Neural cell (in vitro differentiated cells): ENCODE data around the gene TPRG1L. TPM values are rescaled to one million over a fixed set of nuclear protein-coding genes. Genes with fewer than 3 reads are reported as not detected.

Source experiments
- H2AFZ ChIP-seq: fragments of 200-600, 300-800 bp; sonication (generic), shearing (Covaris generic); 2 replicates; pipeline ENCODE4 v1.6.0; 2014; ENCODE audit warnings: low read depth, mild to moderate bottlenecking, antibody characterized with exemption, low read length, moderate library complexity
- H3F3A ChIP-seq: fragments of 200-600 bp; shearing (Covaris generic); 2 replicates; pipeline ENCODE4 v1.6.1; 2016; ENCODE audit warnings: mild to moderate bottlenecking, moderate library complexity, mixed read lengths, antibody characterized with exemption, low read length; ENCODE audit not compliant: insufficient read depth, poor library complexity, severe bottlenecking
- H3K27ac ChIP-seq: fragments of 200-600, 300-800 bp; sonication (generic), shearing (Covaris generic); 2 replicates; pipeline ENCODE4 v1.5.1; 2014; ENCODE audit warnings: mild to moderate bottlenecking, low read length, moderate library complexity
- H3K27me3 ChIP-seq: fragments of 300-800, 200-600 bp; sonication (generic), shearing (Covaris generic); 2 replicates; pipeline ENCODE4 v1.6.0; 2014; ENCODE audit warnings: mild to moderate bottlenecking, low read depth, low read length, moderate library complexity; ENCODE audit not compliant: insufficient read depth
- H3K36me3 ChIP-seq: fragments of 300-800, 200-600 bp; sonication (generic), shearing (Covaris generic); 2 replicates; pipeline ENCODE4 v1.5.1; 2014; ENCODE audit warnings: mild to moderate bottlenecking, antibody characterized with exemption, low read length, moderate library complexity; ENCODE audit not compliant: insufficient read depth
- H3K4me2 ChIP-seq: fragments of 300-800, 200-600 bp; sonication (generic), shearing (Covaris generic); 2 replicates; pipeline ENCODE4 v1.6.0; 2014; ENCODE audit warnings: mild to moderate bottlenecking, low read length
- H3K4me3 ChIP-seq: fragments of 300-800, 200-600 bp; sonication (generic), shearing (Covaris generic); 2 replicates; pipeline ENCODE4 v1.5.1; 2014; ENCODE audit warnings: mild to moderate bottlenecking, low read length, moderate library complexity
- H3K79me2 ChIP-seq: fragments of 200-600 bp; shearing (Covaris generic); replicated peaks from 2 replicates; pipeline ENCODE4 v1.6.0; 2014; ENCODE audit warnings: mild to moderate bottlenecking, low read length, moderate library complexity; ENCODE audit not compliant: insufficient read depth
- H3K9ac ChIP-seq: fragments of 300-800, 200-600 bp; sonication (generic), shearing (Covaris generic); 2 replicates; pipeline ENCODE4 v1.6.1; 2016; ENCODE audit warnings: mild to moderate bottlenecking, low read length, mixed read lengths
- H3K9me2 ChIP-seq: fragments of 200-600 bp; shearing (Covaris generic); 2 replicates; pipeline ENCODE4 v1.6.1; 2016; ENCODE audit warnings: mild to moderate bottlenecking, low read length, mixed read lengths; ENCODE audit not compliant: insufficient read depth
- H3K9me3 ChIP-seq: fragments of 200-600, 300-800 bp; sonication (generic), shearing (Covaris generic); 2 replicates; pipeline ENCODE4 v1.6.1; 2016; ENCODE audit warnings: mild to moderate bottlenecking, mixed run types, low read length, moderate library complexity, mixed read lengths
- H4K20me1 ChIP-seq: fragments of 200-600 bp; shearing (Covaris generic); 2 replicates; pipeline ENCODE4 v1.6.1; 2016; ENCODE audit warnings: mild to moderate bottlenecking, mixed run types; ENCODE audit not compliant: insufficient read depth
- EP300 ChIP-seq: fragments of 450-650 bp; conservative IDR thresholded peaks from 2 replicates; pipeline ENCODE4 v1.6.1; 2014; ENCODE audit warnings: antibody characterized with exemption, mild to moderate bottlenecking, moderate library complexity; ENCODE audit not compliant: poor library complexity, severe bottlenecking
- EZH2 ChIP-seq: fragments of 200-600, 300-800 bp; shearing (Covaris generic), sonication (generic); IDR thresholded peaks from 2 replicates; pipeline ENCODE4 v1.6.1; 2014; ENCODE audit warnings: antibody characterized with exemption, low read length, borderline replicate concordance, mild to moderate bottlenecking; ENCODE audit not compliant: insufficient read depth, poor library complexity, severe bottlenecking
- MXI1 ChIP-seq: fragments of 450-650 bp; conservative IDR thresholded peaks from 2 replicates; pipeline ENCODE4 v1.6.1; 2014; ENCODE audit warnings: antibody characterized with exemption, mild to moderate bottlenecking; ENCODE audit not compliant: poor library complexity, severe bottlenecking
- POLR2AphosphoS5 ChIP-seq: IDR thresholded peaks from 2 replicates; pipeline ENCODE4 v1.6.1; 2012
- RAD21 ChIP-seq: fragments of 450-650 bp; conservative IDR thresholded peaks from 2 replicates; pipeline ENCODE4 v1.6.1; 2014; ENCODE audit warnings: antibody characterized with exemption, mild to moderate bottlenecking, moderate library complexity
- SMC3 ChIP-seq: fragments of 450-650 bp; conservative IDR thresholded peaks from 2 replicates; pipeline ENCODE4 v1.6.1; 2014; ENCODE audit warnings: antibody characterized with exemption, mild to moderate bottlenecking, moderate library complexity; ENCODE audit not compliant: poor library complexity
- TAF1 ChIP-seq: IDR thresholded peaks from 2 replicates; pipeline ENCODE4 v1.6.1; 2012; ENCODE audit warnings: low read depth
- polyA plus RNA-seq: library from polyadenylated mRNA; depleted of rRNA; stranded (reverse); fragments of >200 nt; gene quantifications from 2 replicates; pipeline ENCODE4 v1.2.3, GENCODE V29; 2014
- TF ChIP-seq, protein P1 (sequence below): IDR thresholded peaks from 2 replicates; pipeline ENCODE4 v1.6.1; 2012; ENCODE audit warnings: borderline replicate concordance
- TF ChIP-seq, protein P2 (sequence below): fragments of 450-650 bp; IDR thresholded peaks from 2 replicates; pipeline ENCODE4 v1.5.1; 2014; ENCODE audit warnings: antibody characterized with exemption, mild to moderate bottlenecking, moderate library complexity; ENCODE audit not compliant: poor library complexity, severe bottlenecking

TPRG1L gene
- polyA plus RNA-seq, 1 donor from 2014 or later, result 22.4 TPM

DNA sequence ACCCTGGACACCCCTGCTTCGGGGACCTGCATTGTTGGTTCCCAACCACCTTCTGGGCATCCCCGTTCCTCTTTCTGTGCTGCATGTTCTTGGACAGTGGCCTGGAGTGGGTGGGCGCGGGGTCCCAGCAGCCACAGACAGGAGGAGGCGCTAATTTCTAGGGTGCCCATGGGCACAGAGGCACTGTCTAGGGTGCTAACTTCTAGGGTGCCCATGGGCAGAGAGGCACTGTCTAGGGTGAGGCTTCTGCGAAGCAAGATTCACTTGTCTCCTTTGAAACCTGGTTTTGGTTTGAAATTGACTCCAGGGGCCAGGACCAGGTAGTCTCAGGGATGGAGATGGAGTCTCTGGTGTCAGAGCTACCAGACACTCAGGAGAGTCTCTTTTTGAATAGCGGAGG is 12.7 kb upstream of the TPRG1L start:
- no peak overlapping the region for H2AFZ ChIP-seq
- H3F3A ChIP-seq, result no peaks in the 10 kb centered on the region
- no peak overlapping the region for H3K4me2 ChIP-seq
- no peaks in the 10 kb centered on the region for H3K79me2 ChIP-seq
- H3K4me3 ChIP-seq, result no peak overlapping the region
- H3K9me2 ChIP-seq, result no peaks in the 10 kb centered on the region
- H3K36me3 ChIP-seq, result no peaks in the 10 kb centered on the region
- H3K27ac ChIP-seq, result no peak overlapping the region
- H3K27me3 ChIP-seq, result peaks cover 8% of the 10 kb centered on the region
- H4K20me1 ChIP-seq, result no peaks in the 10 kb centered on the region
- TF ChIP-seq EZH2, result no peak
- TF ChIP-seq EP300, result no peak
- no peak for TF ChIP-seq RAD21
- no peak for TF ChIP-seq POLR2AphosphoS5
- no peak for TF ChIP-seq MXI1
- TF ChIP-seq SMC3, result no peak
- TF ChIP-seq, protein P1, sequence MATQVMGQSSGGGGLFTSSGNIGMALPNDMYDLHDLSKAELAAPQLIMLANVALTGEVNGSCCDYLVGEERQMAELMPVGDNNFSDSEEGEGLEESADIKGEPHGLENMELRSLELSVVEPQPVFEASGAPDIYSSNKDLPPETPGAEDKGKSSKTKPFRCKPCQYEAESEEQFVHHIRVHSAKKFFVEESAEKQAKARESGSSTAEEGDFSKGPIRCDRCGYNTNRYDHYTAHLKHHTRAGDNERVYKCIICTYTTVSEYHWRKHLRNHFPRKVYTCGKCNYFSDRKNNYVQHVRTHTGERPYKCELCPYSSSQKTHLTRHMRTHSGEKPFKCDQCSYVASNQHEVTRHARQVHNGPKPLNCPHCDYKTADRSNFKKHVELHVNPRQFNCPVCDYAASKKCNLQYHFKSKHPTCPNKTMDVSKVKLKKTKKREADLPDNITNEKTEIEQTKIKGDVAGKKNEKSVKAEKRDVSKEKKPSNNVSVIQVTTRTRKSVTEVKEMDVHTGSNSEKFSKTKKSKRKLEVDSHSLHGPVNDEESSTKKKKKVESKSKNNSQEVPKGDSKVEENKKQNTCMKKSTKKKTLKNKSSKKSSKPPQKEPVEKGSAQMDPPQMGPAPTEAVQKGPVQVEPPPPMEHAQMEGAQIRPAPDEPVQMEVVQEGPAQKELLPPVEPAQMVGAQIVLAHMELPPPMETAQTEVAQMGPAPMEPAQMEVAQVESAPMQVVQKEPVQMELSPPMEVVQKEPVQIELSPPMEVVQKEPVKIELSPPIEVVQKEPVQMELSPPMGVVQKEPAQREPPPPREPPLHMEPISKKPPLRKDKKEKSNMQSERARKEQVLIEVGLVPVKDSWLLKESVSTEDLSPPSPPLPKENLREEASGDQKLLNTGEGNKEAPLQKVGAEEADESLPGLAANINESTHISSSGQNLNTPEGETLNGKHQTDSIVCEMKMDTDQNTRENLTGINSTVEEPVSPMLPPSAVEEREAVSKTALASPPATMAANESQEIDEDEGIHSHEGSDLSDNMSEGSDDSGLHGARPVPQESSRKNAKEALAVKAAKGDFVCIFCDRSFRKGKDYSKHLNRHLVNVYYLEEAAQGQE, result no peak
- TF ChIP-seq TAF1, result no peak
- TF ChIP-seq, protein P2, sequence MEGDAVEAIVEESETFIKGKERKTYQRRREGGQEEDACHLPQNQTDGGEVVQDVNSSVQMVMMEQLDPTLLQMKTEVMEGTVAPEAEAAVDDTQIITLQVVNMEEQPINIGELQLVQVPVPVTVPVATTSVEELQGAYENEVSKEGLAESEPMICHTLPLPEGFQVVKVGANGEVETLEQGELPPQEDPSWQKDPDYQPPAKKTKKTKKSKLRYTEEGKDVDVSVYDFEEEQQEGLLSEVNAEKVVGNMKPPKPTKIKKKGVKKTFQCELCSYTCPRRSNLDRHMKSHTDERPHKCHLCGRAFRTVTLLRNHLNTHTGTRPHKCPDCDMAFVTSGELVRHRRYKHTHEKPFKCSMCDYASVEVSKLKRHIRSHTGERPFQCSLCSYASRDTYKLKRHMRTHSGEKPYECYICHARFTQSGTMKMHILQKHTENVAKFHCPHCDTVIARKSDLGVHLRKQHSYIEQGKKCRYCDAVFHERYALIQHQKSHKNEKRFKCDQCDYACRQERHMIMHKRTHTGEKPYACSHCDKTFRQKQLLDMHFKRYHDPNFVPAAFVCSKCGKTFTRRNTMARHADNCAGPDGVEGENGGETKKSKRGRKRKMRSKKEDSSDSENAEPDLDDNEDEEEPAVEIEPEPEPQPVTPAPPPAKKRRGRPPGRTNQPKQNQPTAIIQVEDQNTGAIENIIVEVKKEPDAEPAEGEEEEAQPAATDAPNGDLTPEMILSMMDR, result no peak
- no peaks in the 10 kb centered on the region for H3K9me3 ChIP-seq
- H3K9ac ChIP-seq, result no peak overlapping the region

DNA sequence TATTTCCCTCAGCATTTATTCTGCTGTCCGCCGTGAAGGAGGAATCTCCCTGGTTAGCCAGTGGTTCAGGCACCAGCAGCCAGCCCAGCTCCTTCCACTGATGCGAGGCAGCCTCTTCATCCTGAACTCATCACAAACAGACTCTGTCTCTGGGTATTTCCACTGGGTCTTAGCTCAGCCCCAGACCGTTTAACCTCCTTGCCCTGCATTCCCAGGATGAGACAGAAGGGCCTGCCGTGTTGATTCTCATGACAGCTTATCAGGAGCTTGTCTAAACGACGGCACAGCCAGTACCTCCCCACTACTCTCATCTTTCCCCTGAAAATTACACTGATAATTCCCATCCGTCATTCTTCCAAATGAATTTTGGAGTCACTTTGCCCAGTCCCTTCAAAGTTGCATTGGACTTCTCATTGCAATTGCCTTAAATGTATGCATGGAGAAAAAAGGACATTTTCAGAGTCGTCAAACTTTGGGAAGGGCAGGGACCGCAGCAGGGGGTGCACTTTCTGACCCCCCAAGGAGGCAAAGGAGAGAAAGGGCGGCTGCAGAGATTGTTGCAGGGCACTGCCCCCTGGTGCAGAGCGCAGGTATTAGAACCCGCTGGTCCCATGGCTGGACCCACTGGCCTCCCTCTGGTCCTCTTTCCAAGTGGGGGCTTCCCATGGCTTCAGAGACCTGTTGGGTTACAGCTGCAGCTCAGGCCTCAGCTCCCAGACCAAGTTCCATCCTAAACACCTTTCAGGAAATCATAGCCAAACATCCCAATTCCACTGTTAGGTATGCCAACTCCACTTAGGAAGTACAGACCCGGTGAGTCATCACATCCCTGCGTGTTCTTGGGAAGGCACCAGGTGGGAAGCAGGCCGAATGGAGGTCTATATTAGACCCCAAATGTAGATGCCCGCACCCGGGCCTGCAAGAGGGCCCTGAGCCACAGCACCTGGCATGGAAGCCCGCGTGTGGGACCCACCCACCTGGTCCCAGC is 9.8 kb upstream of the TPRG1L start:
- Histone ChIP-seq H2AFZ (no peak overlapping the region), H4K20me1 (no peaks in the 10 kb centered on the region), H3K36me3 (no peaks in the 10 kb centered on the region), H3K4me3 (peak overlapping the region; percentile 21), H3K9me2 (no peaks in the 10 kb centered on the region), H3F3A (no peaks in the 10 kb centered on the region), H3K27ac (peak overlapping the region; percentile 18), H3K4me2 (no peak overlapping the region), H3K27me3 (peaks cover 8% of the 10 kb centered on the region), H3K9ac (peak overlapping the region; percentile 18), H3K79me2 (no peaks in the 10 kb centered on the region), H3K9me3 (no peaks in the 10 kb centered on the region)
- no peak for TF ChIP-seq MXI1
- TF ChIP-seq, protein P1, result no peak
- peak; percentile 48 for TF ChIP-seq SMC3
- TF ChIP-seq, protein P2, result peak; percentile 51
- no peak for TF ChIP-seq EZH2
- no peak for TF ChIP-seq POLR2AphosphoS5
- TF ChIP-seq TAF1, result no peak
- peak; percentile 24 for TF ChIP-seq RAD21
- no peak for TF ChIP-seq EP300
